Measurements from ENCODE around the gene GPX4. TPM values are rescaled to one million over a fixed set of nuclear protein-coding genes. Genes with fewer than 3 reads are reported as not detected.

The GPX4 gene
- total and polyA plus RNA-seq, 12 donors = 244 to 487 (median 316) TPM

DNA sequence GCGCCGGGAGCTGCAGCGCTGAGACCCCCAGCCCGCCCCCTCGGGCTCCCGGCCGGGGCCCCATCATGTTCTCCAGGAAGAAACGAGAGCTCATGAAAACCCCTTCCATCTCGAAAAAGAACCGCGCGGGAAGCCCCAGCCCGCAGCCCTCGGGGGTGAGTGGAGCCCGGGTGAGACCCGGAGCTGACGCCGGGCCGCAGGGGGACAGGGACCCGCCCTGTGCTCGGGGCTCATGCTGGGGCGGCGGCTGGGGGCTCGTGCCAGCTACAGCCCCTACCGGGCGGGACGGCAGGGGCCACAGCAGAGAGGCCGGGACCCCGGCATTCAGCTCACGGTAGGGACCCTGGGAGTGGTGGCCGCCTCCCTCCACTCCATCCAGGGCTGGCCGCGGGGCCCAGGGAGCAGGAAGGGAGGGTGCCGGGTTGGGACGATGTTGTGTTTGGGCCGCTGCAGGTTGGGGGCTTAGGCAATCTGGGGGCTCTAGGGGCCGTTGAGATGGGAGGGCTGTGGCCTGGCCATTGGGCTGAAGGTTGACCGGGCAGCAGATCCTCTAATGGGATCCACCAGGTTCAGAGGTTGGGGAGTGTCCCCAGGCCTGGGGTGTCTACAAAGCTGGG is 36.3 kb upstream of the GPX4 start:
- peak in 1 of 8 donors; percentile 2 for ATAC-seq
- Histone ChIP-seq H3K27ac (peak overlapping the region in 8 of 10 donors; percentile 27 to 96 (median 58)), H3K36me3 (peaks cover 0 to 20% (median 0%) of the 10 kb centered on the region in 9 donors), H3K4me1 (peaks cover 11 to 63% (median 37%) of the 10 kb centered on the region in 9 donors), H3K27me3 (peaks cover 34 to 83% (median 76%) of the 10 kb centered on the region in 7 donors), H3K4me3 (peak overlapping the region; percentile 4 to 76 (median 46)), H3K9me3 (no peaks in the 10 kb centered on the region)
- WGBS, 2 donors = 5% methylated on average over 35 to 38 of the region's 38 CpGs
- intact Hi-C loops (cut with DNase I) = no loop called here
- DNase-seq = no peak
- TF ChIP-seq, protein P1, sequence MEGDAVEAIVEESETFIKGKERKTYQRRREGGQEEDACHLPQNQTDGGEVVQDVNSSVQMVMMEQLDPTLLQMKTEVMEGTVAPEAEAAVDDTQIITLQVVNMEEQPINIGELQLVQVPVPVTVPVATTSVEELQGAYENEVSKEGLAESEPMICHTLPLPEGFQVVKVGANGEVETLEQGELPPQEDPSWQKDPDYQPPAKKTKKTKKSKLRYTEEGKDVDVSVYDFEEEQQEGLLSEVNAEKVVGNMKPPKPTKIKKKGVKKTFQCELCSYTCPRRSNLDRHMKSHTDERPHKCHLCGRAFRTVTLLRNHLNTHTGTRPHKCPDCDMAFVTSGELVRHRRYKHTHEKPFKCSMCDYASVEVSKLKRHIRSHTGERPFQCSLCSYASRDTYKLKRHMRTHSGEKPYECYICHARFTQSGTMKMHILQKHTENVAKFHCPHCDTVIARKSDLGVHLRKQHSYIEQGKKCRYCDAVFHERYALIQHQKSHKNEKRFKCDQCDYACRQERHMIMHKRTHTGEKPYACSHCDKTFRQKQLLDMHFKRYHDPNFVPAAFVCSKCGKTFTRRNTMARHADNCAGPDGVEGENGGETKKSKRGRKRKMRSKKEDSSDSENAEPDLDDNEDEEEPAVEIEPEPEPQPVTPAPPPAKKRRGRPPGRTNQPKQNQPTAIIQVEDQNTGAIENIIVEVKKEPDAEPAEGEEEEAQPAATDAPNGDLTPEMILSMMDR (IDR thresholded peaks at IDR 0.05) = no peak

DNA sequence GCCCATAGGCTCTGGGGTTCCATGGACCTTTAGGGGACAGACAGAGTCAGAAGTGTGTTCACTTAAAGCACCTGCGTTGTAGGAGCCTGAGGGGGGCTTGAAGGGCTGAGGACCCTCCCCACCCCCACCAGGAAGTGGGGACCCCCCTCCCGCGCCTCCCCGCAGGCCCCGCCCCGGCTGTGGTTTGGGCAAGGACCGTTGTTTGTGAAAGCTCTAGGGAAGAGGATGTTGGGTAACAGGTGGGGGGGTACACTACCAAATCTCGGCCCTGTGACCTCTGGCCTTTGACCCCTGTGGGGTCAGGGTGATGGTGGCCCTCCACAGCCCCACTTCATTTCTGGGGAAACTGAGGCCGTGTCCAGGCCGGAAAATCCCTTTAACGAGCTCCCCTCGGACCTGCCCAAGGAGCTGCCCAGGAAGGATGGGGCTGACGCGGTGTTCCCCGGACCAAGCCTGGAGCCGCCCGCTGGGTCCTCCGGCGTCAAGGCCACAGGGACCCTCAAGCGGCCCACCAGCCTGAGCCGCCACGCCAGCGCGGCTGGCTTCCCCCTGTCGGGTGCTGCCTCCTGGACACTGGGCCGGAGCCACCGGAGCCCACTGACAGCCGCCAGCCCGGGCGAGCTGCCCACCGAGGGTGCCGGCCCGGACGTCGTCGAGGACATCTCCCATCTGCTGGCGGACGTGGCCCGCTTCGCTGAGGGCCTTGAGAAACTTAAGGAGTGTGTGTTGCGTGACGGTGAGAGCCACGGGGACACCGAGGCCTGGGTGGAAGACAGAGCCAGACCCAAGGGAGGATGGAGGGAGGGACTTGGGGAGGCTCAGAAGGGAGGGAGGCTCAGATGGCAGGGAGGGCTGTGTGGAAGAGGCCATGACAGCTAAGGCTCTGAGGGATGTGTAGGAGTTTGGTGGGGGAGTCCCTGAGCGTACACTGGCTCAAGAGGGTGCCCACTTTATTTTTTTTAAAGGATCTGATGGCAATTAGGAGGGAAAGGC is 35.5 kb upstream of the GPX4 start:
- DNase-seq = peak; percentile 45 to 61
- TF ChIP-seq, protein P1 (IDR thresholded peaks at IDR 0.05) = no peak
- Histone ChIP-seq H3K9me3 (no peaks in the 10 kb centered on the region), H3K4me1 (peaks cover 11 to 65% (median 37%) of the 10 kb centered on the region in 9 donors), H3K36me3 (peaks cover 0 to 24% (median 0%) of the 10 kb centered on the region in 9 donors), H3K27ac (peak overlapping the region in 6 of 10 donors; percentile 15 to 96 (median 64)), H3K27me3 (peaks cover 34 to 89% (median 76%) of the 10 kb centered on the region in 7 donors), H3K4me3 (peak overlapping the region in 7 of 10 donors; percentile 38 to 76 (median 49))
- intact Hi-C loops (cut with DNase I) = no loop called here
- ATAC-seq = peak in 4 of 8 donors; percentile 22 to 34 (median 30)
- WGBS, 2 donors = 67 to 76% methylated on average over 45 of the region's 45 CpGs

DNA sequence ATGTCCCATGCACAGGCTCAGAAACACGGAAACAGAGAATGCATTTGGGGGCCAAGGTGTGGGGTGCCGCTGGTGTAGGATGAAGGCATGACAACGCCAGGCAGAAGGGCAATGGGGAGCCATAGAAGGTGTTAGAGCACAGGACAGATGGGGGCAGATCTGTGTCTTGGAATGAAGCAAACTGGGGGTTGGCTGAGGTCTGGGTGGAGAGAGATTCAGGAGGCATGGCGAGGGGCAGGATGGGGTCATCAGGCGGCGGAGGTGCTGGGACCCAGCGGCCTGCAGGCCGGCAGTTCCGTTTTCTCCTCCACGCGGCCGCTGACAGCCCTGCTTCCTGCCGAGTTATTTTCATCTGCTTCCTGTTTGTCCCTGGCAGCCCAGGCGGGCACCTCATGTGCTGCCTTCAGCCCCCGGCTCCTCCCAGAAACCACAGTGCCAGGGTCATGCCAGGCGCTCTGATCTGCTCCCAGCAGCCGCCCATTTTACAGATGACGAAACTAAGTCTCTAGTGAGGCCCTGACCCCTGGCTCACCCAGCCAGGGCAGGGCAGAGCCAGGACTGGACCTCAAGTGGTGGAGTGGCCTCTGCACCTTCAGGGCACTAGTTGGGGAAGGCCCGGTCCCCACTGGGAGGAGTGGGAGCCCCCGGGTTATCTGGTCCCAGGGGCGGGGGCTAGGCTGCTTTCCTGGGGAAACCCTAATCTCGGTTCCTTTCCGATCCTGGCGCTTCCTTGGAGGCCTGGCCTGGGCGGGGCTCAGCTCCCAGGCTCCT is 34.6 kb upstream of the GPX4 start:
- peaks cover 11 to 74% (median 37%) of the 10 kb centered on the region in 9 donors for H3K4me1 ChIP-seq
- WGBS, 2 donors = 42 to 48% methylated on average over 24 to 25 of the region's 25 CpGs
- intact Hi-C loops (cut with DNase I) = no loop called here
- DNase-seq (peak; percentile 50 to 72), ATAC-seq (peak in 7 of 8 donors; percentile 16 to 68 (median 48))
- H3K27me3 ChIP-seq = peaks cover 34 to 83% (median 71%) of the 10 kb centered on the region in 7 donors
- H3K36me3 ChIP-seq = peaks cover 0 to 33% (median 0%) of the 10 kb centered on the region in 9 donors
- H3K9me3 ChIP-seq = no peaks in the 10 kb centered on the region
- peak overlapping the region in 4 of 10 donors; percentile 15 to 96 (median 54) for H3K27ac ChIP-seq
- peak overlapping the region in 6 of 10 donors; percentile 4 to 76 (median 46) for H3K4me3 ChIP-seq
- TF ChIP-seq, protein P1 (IDR thresholded peaks at IDR 0.05) = no peak

Data from heart right ventricle (tissue), 16 donors.